Measurements from ENCODE around the gene GRK1.
"Not testable (repeated sequence)": the region's sequence is repeated elsewhere in the genome, so short reads cannot be mapped to it uniquely, and the experiment has no call there.

GRK1 gene

GRCh38 chr13:113748101-113748861 is 81.3 kb downstream of the GRK1 start:
- TF ChIP-seq POLR2A (IDR thresholded peaks at IDR 0.05; ENCODE audit: low read length) (no peak), GATA1 (IDR thresholded peaks at IDR 0.05; ENCODE audit: low read depth, low read length) (no peak)
- DNase-seq = no peak

GRCh38 chr13:113748862-113749451 is 81.9 kb downstream of the GRK1 start:
- no peak for DNase-seq
- no peak for TF ChIP-seq POLR2A (IDR thresholded peaks at IDR 0.05; ENCODE audit: low read length)
- TF ChIP-seq GATA1 (IDR thresholded peaks at IDR 0.05; ENCODE audit: low read depth, low read length) = no peak

DNA sequence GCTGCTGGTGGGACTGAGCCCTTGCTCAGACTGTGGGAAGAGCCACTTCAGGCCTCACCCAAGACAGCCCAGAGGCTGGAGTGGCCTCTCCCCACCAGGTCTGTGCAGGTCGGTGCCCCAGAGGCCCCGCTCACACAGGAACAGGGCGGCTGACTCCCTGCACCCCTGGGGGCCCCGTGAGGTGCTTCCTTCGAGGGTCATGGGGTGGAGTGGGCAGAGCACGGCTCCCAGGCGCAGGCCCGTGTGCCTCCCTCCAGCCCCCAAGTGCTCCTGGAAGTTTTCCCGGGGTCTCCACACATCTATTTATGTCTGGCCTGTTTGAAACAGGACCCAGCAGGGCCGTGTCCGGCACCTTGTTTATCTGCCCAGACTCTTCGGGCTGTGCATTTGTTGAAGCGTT is 82.5 kb downstream of the GRK1 start:
- TF ChIP-seq GATA1 (IDR thresholded peaks at IDR 0.05; ENCODE audit: low read depth, low read length) (no peak), POLR2A (IDR thresholded peaks at IDR 0.05; ENCODE audit: low read length) (no peak)
- DNase-seq = no peak

DNA sequence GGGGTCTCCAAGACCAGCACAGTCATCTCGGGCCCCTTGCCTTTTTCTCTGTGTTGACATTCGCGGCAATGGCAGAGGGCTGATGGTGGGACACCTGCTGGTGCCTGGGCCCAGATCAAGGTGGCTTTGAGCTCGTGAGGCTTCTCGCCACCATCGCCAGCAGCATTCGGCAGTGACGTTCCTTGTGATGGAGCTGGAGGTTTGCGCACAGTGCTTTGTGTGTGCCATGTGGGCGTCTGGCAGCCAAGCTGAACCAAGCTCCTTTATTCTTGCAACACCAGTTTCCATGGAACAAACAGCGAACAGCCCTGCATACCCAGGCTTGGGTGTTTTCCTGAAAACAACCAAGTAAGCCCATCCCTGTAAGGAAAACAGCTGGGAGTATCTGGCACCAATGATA is 82.9 kb downstream of the GRK1 start:
- DNase-seq = no peak
- TF ChIP-seq POLR2A (IDR thresholded peaks at IDR 0.05; ENCODE audit: low read length) = no peak
- no peak for TF ChIP-seq GATA1 (IDR thresholded peaks at IDR 0.05; ENCODE audit: low read depth, low read length)

DNA sequence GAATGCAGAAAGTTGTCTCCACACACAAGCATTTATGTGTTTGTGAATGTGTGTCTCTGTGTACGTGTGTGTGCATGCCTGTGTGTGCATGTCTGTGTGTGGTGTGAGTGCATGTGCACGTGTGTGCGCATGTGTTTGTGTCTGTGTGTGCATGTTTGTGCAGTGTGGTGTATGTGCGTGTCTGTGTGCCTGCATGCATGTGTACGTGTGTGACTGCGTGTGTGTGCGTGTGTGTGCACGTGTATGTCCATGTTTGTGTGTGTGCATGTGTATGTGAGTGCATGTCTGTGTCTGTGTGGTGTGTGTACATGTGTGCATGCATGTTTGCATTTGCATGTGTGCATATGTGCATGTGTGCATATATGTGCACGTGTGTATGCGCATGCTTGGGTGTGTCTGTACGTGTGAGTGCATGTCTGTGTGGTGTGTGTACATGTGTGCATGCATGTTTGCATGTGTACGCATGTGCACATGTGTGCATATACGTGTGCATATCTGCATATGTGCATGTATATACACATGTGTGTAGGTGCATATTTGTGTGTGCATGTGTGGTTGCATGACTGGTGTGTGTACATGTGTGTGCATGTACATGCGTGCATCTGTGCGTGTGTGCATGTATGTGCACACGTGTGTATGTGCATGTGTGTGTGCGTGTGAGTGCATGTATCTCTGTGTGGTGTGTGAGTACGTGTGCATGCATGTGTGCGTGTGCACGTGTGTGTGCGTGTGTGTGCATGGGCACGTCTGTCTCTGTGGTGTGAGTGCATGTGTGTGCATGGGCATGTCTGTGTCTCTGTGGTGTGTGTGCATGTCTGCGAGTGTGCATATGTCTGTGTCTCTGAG is 83.8 kb downstream of the GRK1 start:
- no peak for TF ChIP-seq POLR2A (IDR thresholded peaks at IDR 0.05; ENCODE audit: low read length)
- no peak for TF ChIP-seq GATA1 (IDR thresholded peaks at IDR 0.05; ENCODE audit: low read depth, low read length)
- DNase-seq = peak in 1 of 2 experiments; percentile 19

DNA sequence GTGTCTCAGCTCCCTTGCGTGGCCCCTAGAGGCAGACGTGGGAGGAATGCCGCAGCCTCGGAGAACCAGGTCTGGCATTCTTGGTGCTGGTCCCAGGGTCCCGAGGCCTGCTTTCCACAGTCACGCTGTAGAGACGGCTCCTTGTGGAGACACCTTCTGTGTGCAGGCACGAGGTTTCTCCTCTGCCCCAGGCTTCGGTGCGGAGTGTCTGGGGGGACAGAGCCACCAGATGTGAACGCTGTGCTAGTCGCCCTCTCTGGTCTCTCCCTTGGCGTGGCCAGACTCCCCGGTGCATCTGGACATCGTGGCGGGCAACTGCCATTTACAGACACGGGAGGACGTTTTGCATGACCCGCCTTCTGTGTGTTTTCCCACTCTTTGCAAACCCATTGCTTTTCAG is 84.5 kb downstream of the GRK1 start:
- TF ChIP-seq POLR2A (IDR thresholded peaks at IDR 0.05; ENCODE audit: low read length) (no peak), GATA1 (IDR thresholded peaks at IDR 0.05; ENCODE audit: low read depth, low read length) (no peak)
- DNase-seq = no peak

DNA sequence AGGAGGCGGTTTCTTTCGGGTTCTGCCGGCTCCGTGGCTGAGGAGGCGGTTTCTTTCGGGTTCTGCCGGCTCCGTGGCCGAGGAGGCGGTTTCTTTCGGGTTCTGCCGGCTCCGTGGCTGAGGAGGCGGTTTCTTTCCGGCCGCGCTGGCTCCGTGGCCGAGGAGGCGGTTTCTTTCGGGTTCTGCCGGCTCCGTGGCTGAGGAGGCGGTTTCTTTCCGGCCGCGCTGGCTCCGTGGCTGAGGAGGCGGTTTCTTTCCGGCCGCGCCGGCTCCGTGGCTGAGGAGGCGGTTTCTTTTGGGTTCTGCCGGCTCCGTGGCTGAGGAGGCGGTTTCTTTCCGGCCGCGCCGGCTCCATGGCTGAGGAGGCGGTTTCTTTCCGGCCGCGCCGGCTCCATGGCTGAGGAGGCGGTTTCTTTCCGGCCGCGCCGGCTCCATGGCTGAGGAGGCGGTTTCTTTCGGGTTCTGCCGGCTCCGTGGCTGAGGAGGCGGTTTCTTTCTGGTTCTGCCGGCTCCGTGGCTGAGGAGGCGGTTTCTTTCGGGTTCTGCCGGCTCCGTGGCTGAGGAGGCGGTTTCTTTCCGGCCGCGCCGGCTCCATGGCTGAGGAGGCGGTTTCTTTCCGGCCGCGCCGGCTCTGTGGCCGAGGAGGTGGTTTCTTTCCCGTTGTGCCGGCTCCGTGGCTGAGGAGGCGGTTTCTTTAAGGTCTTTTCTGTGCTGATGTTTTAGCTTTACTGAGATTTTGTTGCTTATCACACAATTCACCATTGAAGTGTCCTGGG is 85.4 kb downstream of the GRK1 start:
- DNase-seq = not testable (repeated sequence)

DNA sequence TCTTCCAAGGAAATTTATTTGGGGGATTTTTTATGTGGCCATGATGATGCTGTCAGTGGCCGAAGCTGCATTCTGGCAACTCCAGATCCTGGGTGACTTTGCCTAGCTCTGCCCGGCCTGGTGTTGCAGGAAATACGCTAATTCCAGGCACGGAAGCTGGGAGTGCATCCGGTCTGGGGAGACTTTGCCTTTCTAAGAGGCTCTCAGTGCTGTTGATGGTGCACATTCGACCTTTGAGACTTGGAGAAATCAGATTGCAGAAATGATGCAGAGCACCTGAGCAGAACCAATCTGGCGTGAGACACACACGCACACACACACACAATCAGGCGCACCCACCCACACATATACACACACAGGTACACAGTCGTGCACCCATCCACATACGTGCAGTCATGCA is 86.2 kb downstream of the GRK1 start:
- no peak for DNase-seq
- no peak for TF ChIP-seq POLR2A (IDR thresholded peaks at IDR 0.05; ENCODE audit: low read length)
- no peak for TF ChIP-seq GATA1 (IDR thresholded peaks at IDR 0.05; ENCODE audit: low read depth, low read length)

- DNase-seq = no peak
- TF ChIP-seq GATA1 (IDR thresholded peaks at IDR 0.05; ENCODE audit: low read depth, low read length) (no peak), POLR2A (IDR thresholded peaks at IDR 0.05; ENCODE audit: low read length) (no peak)
These were observed 87.2 kb downstream of the GRK1 start for GRCh38 chr13:113754242-113754641.

GRCh38 chr13:113754691-113755090 is 87.7 kb downstream of the GRK1 start:
- DNase-seq = no peak
- no peak for TF ChIP-seq GATA1 (IDR thresholded peaks at IDR 0.05; ENCODE audit: low read depth, low read length)
- no peak for TF ChIP-seq POLR2A (IDR thresholded peaks at IDR 0.05; ENCODE audit: low read length)

DNA sequence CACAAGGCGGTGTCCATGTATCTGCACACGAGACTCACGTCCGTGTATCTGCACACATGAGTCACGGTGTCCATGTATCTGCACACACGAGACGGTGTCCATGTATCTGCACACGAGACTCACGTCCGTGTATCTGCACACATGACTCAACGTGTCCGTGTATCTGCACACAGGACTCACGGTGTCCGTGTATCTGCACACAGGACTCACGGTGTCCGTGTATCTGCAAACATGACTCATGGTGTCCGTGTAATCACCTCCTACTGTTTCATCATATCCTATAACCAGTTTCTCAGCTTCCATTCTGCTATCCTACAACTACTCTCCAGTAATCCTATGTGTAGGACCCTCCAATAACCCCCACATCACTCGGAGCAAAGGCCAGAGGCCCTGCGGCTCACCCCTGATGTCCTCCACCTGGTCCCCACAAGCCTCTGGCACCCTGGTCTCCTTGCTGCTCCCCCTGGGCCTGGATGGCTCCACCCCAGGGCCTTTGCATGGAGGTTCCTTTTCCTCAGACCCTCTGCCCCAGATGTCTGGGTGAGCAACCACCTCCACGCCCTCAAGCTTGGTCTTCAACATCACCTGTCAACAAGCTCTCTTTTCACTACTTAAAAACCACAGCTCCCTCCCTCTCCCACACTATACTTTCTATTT is 89.5 kb downstream of the GRK1 start:
- no peak for DNase-seq
- TF ChIP-seq GATA1 (IDR thresholded peaks at IDR 0.05; ENCODE audit: low read depth, low read length) (no peak), POLR2A (IDR thresholded peaks at IDR 0.05; ENCODE audit: low read length) (no peak)

DNA sequence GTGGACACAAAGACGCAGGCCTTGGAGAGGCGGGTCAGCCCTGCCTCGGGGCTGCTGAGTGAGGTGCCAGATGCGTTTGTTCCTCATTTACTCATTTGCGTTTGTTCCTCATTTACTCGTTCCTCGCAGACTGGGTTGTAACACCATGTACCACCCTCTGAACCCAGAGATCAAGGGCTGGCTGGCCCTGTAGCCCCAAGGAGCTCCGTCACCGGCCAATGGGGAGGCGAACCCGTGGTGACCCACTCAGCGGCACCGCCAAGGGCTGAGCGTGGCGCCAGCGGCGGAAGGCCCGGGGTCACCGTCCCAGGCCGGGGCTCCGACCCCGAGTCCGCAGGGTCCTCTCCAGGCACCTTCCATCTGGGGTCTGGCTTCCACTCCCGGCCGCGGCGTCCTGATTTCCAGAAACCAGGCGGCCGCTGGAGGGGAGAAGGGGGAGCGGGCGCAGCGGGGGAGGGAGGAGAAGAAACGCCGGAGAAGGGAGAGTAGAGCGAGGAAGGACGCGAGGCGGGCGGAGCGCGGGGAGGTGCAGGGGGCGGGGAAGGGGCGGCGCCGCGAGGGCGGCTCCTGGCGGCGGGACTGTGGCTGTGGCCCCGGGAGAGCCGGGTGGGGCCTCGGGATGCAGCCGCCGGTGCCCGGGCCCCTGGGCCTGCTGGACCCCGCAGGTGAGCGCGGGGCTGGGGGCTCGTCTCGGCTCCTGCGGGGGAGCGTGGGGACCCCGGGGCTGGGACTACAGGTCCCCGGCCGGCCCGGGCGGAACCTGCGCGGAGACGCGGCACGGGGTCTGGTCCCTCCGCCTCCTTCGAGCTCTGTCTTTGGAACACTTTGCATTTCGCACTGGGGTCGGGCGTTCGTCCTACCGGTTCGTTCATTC is 91.9 kb downstream of the GRK1 start, which contains the start of gene TMEM255B:
TMEM255B (plus strand) TSS at position 576 of the 874 bp plus-strand sequence; CDS start at position 620, 44 bp downstream.
- peak; percentile 52 to 63 for DNase-seq
- TF ChIP-seq GATA1 (IDR thresholded peaks at IDR 0.05; ENCODE audit: low read depth, low read length) (no peak), POLR2A (IDR thresholded peaks at IDR 0.05; ENCODE audit: low read length) (no peak)

Data from erythroblast (primary cell).